Mesenchymal stem cell (in vitro differentiated cells and primary cell): ENCODE data around the gene PTGFRN.

ENCODE experiments used
- DNase-seq: peaks from one replicate; pipeline ENCODE4 v3.0.0-alpha.2; 2013
- H2AFZ ChIP-seq: one replicate; pipeline ENCODE4 v1.6.1; 2013; ENCODE audit warnings: low read depth, mild to moderate bottlenecking, control low read depth, inconsistent platforms, low read length, moderate library complexity
- H2AK5ac ChIP-seq: 2 replicates; pipeline ENCODE4 v1.6.1; 2013; ENCODE audit warnings: low read length, moderate library complexity, mild to moderate bottlenecking, inconsistent platforms; ENCODE audit not compliant: severe bottlenecking
- H2BK120ac ChIP-seq: one replicate; pipeline ENCODE4 v1.6.1; 2013; ENCODE audit warnings: low read depth, mild to moderate bottlenecking, inconsistent platforms, low read length, moderate library complexity
- H2BK12ac ChIP-seq, 2 experiments: one replicate each; pipeline ENCODE4 v1.6.1; 2013; ENCODE audit warnings: inconsistent platforms in 2 of 2, low read length in 2 of 2, mild to moderate bottlenecking in 2 of 2, moderate library complexity in 2 of 2, control low read depth in 1 of 2
- H2BK15ac ChIP-seq: one replicate; pipeline ENCODE4 v1.6.1; 2013; ENCODE audit warnings: mild to moderate bottlenecking, low read depth, inconsistent platforms; ENCODE audit not compliant: poor library complexity, severe bottlenecking
- H2BK5ac ChIP-seq: 2 replicates; pipeline ENCODE4 v1.6.1; 2013; ENCODE audit warnings: low read depth, mild to moderate bottlenecking, low read length, control low read depth, inconsistent platforms; ENCODE audit not compliant: poor library complexity, severe bottlenecking
- H3K14ac ChIP-seq, 2 experiments: one replicate each; pipeline ENCODE4 v1.6.1; 2013; ENCODE audit warnings: inconsistent platforms in 2 of 2, low read length in 2 of 2, control low read depth in 1 of 2, mild to moderate bottlenecking in 1 of 2, moderate library complexity in 1 of 2
- H3K18ac ChIP-seq, 2 experiments: one replicate each; pipeline ENCODE4 v1.6.1; 2013; ENCODE audit warnings: inconsistent platforms in 2 of 2, low read length in 2 of 2, control low read depth in 1 of 2, low read depth in 1 of 2, mild to moderate bottlenecking in 1 of 2
- H3K23ac ChIP-seq, 2 experiments: one replicate each; pipeline ENCODE4 v1.6.1; 2013; ENCODE audit warnings: inconsistent platforms in 2 of 2, low read length in 2 of 2, mild to moderate bottlenecking in 2 of 2, moderate library complexity in 2 of 2, control low read depth in 1 of 2
- H3K27ac ChIP-seq: 2 replicates; pipeline ENCODE4 v1.5.1; 2013; ENCODE audit warnings: mild to moderate bottlenecking, moderate library complexity, low read length, control low read depth, inconsistent platforms; ENCODE audit not compliant: poor library complexity, severe bottlenecking
- H3K27me3 ChIP-seq, 2 experiments: 2 replicates each; pipeline versions ENCODE4 v1.6.1 to v1.7.0; 2013; ENCODE audit warnings: low read length in 2 of 2, mild to moderate bottlenecking in 2 of 2, moderate library complexity in 2 of 2, control low read depth in 1 of 2, inconsistent platforms in 1 of 2; ENCODE audit not compliant: control insufficient read depth in 1 of 2, insufficient read depth in 1 of 2
- H3K36me3 ChIP-seq, 2 experiments: 2 replicates each; pipeline versions ENCODE4 v1.6.1 to v1.7.0; 2013; ENCODE audit warnings: low read length in 2 of 2, control low read depth in 1 of 2, inconsistent platforms in 1 of 2, low read depth in 1 of 2, mild to moderate bottlenecking in 1 of 2; ENCODE audit not compliant: insufficient read depth in 2 of 2, control insufficient read depth in 1 of 2
- H3K4ac ChIP-seq, 2 experiments: one replicate each; pipeline ENCODE4 v1.6.1; 2013; ENCODE audit warnings: inconsistent platforms in 2 of 2, low read length in 2 of 2, mild to moderate bottlenecking in 2 of 2, moderate library complexity in 2 of 2, control low read depth in 1 of 2, low read depth in 1 of 2
- H3K4me1 ChIP-seq: 2 replicates; pipeline ENCODE4 v1.6.1; 2013; ENCODE audit warnings: low read depth, low read length, control low read depth; ENCODE audit not compliant: control insufficient read depth, insufficient read depth
- H3K4me2 ChIP-seq: 2 replicates; pipeline ENCODE4 v1.6.1; 2013; ENCODE audit warnings: low read length, mild to moderate bottlenecking, inconsistent platforms; ENCODE audit not compliant: poor library complexity, severe bottlenecking
- H3K4me3 ChIP-seq, 2 experiments: 2 replicates each; pipeline versions ENCODE4 v1.5.1 to v1.7.0; 2013; ENCODE audit warnings: low read length in 2 of 2, mild to moderate bottlenecking in 2 of 2, control low read depth in 1 of 2, low read depth in 1 of 2; ENCODE audit not compliant: insufficient read depth in 1 of 2
- H3K79me1 ChIP-seq: replicated peaks from 2 replicates; pipeline ENCODE4 v1.6.1; 2013; ENCODE audit warnings: mild to moderate bottlenecking, control low read depth, low read length, inconsistent platforms; ENCODE audit not compliant: poor library complexity, severe bottlenecking
- H3K9ac ChIP-seq: 2 replicates; pipeline ENCODE4 v1.7.0; 2013; ENCODE audit warnings: mild to moderate bottlenecking, low read length, moderate library complexity
- H3K9me3 ChIP-seq: 2 replicates; pipeline ENCODE4 v1.7.0; 2013; ENCODE audit warnings: mild to moderate bottlenecking, low read length; ENCODE audit not compliant: control insufficient read depth
- H4K8ac ChIP-seq: one replicate; pipeline ENCODE4 v1.6.1; 2013; ENCODE audit warnings: inconsistent platforms, mild to moderate bottlenecking, low read length, moderate library complexity
- H4K91ac ChIP-seq: one replicate; pipeline ENCODE4 v1.6.1; 2013; ENCODE audit warnings: mild to moderate bottlenecking, low read length, inconsistent platforms
- WGBS: methylation state at CpG from one replicate; pipeline ENCODE4 v1.1.7; 2013; ENCODE audit warnings: mixed read lengths; 5-methylcytosine and 5-hydroxymethylcytosine counted together

PTGFRN gene

DNA sequence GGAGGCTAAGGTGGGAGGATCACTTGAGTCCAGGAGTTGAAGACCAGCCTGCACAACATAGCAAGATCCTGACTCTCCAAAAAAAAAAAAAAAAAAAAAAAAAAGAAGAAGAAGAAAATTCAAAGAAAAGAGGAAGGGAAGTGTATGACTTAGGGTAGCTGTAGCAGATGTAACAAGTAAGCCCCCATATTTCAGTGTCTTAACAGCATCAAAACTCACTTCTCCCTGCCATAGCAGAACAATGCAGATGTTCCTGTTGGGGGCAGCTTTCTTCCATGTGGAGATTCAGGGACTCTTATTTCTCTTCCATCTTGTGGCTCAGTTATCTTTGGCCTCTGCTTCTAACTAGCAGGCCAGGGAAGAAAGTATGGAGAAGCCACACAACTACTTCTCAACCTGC is 10.2 kb upstream of the PTGFRN start:
- Histone ChIP-seq H3K36me3 (no peaks in the 10 kb centered on the region), H2BK15ac (no peak overlapping the region), H2BK120ac (no peak overlapping the region), H3K4me1 (no peaks in the 10 kb centered on the region), H2AFZ (no peak overlapping the region), H2AK5ac (no peak overlapping the region), H3K4me2 (no peak overlapping the region), H3K14ac (no peak overlapping the region), H3K9ac (no peak overlapping the region), H3K27me3 (no peaks in the 10 kb centered on the region), H3K9me3 (peaks cover 10% of the 10 kb centered on the region), H3K23ac (no peak overlapping the region), H3K18ac (no peak overlapping the region), H3K4ac (no peak overlapping the region), H3K27ac (no peak overlapping the region), H3K79me1 (no peaks in the 10 kb centered on the region), H4K8ac (no peak overlapping the region), H3K4me3 (no peak overlapping the region), H2BK5ac (no peak overlapping the region), H2BK12ac (no peak overlapping the region), H4K91ac (no peak overlapping the region)
- no peak for DNase-seq

DNA sequence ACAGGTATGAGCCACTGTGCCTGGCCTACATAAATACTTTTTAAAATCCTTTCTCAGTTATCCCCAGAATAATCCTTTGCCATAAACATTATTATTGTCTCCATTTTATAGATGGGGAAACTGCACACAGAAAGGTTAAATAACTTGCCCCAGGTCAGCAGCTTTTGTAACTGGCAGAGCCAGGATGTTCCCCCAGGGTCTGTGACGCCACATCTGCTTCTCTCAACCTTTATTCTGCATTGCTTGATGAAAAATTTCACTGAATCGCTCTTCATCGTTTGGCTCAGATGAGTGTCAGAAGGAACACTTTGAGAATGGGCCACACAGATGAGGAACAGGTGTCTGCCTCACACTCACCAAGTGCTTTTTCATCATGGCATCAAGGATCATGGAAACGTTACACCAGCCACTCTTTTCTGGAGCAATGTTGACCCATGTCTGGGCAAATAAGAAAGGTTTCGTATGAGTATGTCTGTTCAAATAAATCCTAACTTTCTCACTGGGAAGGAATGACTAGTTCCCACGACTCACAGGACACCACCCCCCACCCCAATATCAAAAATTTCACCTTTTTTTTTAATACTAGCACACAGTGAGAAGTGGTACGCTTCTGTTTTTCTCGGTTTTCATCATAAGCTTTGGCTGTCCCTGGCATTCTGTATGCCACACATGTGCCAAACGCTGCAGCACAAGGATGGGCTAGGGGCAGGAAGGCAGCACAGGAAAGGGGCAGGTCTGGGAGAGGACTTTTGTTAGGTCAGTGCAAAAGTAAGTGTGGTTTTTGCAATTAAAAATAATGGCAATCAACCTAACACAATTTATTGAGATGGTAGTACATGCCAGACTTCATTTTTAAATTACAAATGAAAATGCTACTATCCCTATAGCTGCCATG is 9.0 kb upstream of the PTGFRN start:
- Histone ChIP-seq H3K4me2 (no peak overlapping the region), H3K4me3 (no peak overlapping the region), H4K8ac (no peak overlapping the region), H3K9me3 (no peaks in the 10 kb centered on the region), H4K91ac (no peak overlapping the region), H3K4me1 (no peaks in the 10 kb centered on the region), H2BK5ac (no peak overlapping the region), H3K36me3 (no peaks in the 10 kb centered on the region), H3K27ac (no peak overlapping the region), H3K23ac (no peak overlapping the region), H2BK120ac (no peak overlapping the region), H3K9ac (no peak overlapping the region), H2AK5ac (no peak overlapping the region), H3K4ac (no peak overlapping the region), H2AFZ (no peak overlapping the region), H2BK12ac (no peak overlapping the region), H3K27me3 (no peaks in the 10 kb centered on the region), H3K14ac (no peak overlapping the region), H3K79me1 (no peaks in the 10 kb centered on the region), H3K18ac (no peak overlapping the region), H2BK15ac (no peak overlapping the region)
- WGBS: 85% methylated on average over 9 of the region's 9 CpGs
- DNase-seq: no peak

DNA sequence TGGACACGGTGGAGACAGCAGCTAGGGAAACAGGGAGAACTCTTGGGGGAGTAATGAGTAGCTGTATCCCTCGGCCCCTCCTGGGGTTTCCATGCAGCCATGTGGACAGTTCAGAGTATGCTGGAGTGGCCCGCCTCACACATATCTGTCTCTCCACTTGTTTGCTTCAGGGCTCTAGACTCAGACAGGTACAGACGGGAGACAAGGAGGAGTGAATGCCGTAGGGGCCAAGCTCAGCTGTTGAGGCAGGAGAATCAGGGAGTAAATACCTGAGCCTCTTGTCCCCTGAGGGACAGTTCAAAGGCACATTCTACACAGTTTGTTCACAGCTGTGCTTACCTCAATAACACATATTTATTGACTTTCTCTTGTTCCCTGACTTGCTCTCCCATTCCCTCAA is 7.7 kb upstream of the PTGFRN start:
- no peak overlapping the region for H4K91ac ChIP-seq
- H3K9me3 ChIP-seq: no peaks in the 10 kb centered on the region
- H2BK120ac ChIP-seq: no peak overlapping the region
- no peaks in the 10 kb centered on the region for H3K4me1 ChIP-seq
- H2BK5ac ChIP-seq: no peak overlapping the region
- H3K4me3 ChIP-seq: no peak overlapping the region
- H4K8ac ChIP-seq: no peak overlapping the region
- H3K79me1 ChIP-seq: no peaks in the 10 kb centered on the region
- no peak overlapping the region for H3K4me2 ChIP-seq
- no peak overlapping the region for H2BK12ac ChIP-seq
- no peak overlapping the region for H3K4ac ChIP-seq
- no peaks in the 10 kb centered on the region for H3K36me3 ChIP-seq
- no peak overlapping the region for H2BK15ac ChIP-seq
- 92% methylated on average over 5 of the region's 5 CpGs for WGBS
- H3K14ac ChIP-seq: no peak overlapping the region
- no peaks in the 10 kb centered on the region for H3K27me3 ChIP-seq
- no peak for DNase-seq
- no peak overlapping the region for H3K23ac ChIP-seq
- no peak overlapping the region for H2AK5ac ChIP-seq
- no peak overlapping the region for H3K9ac ChIP-seq
- H3K27ac ChIP-seq: no peak overlapping the region
- no peak overlapping the region for H3K18ac ChIP-seq
- H2AFZ ChIP-seq: no peak overlapping the region

DNA sequence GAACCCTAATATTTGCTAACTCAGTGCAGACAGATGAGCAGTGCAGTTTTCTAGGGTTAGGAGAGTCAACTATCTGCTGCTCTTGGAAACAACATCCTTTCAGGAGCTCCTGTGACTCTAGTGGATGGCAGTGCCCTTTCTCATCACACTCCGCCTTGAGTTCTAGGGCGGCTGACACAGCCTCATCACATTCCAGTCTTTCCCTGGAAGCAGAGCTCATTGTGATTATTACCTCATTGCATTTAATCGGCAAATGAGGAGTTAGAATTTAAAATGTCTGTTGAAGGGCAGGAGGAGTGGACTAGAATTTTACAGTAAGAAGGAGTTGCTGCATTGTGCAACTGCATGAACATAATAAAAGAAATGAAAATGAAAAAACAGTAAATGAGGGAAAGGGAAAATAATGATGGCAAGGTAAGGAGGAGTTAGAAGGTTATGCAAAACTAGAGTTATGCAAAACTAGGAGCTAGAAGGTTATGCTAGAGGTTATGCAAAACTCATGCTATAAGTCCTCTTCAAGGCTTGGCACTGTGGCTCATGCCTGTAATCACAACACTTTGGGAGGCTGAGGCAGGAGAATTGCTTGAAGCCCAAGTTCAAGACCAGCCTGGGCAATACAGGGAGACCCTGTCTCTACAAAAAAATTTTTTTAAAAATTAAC is 6.9 kb upstream of the PTGFRN start:
- Histone ChIP-seq H3K4me2 (no peak overlapping the region), H3K4me1 (no peaks in the 10 kb centered on the region), H2AK5ac (no peak overlapping the region), H3K36me3 (no peaks in the 10 kb centered on the region), H3K18ac (no peak overlapping the region), H3K27me3 (no peaks in the 10 kb centered on the region), H2BK15ac (no peak overlapping the region), H3K23ac (no peak overlapping the region), H2BK120ac (no peak overlapping the region), H2BK5ac (no peak overlapping the region), H4K91ac (no peak overlapping the region), H4K8ac (no peak overlapping the region), H2BK12ac (no peak overlapping the region), H3K4me3 (no peak overlapping the region), H3K27ac (no peak overlapping the region), H3K4ac (no peak overlapping the region), H3K9ac (no peak overlapping the region), H3K79me1 (peaks cover under 1% of the 10 kb centered on the region), H3K14ac (no peak overlapping the region), H2AFZ (no peak overlapping the region), H3K9me3 (no peaks in the 10 kb centered on the region)
- no peak for DNase-seq
- over 99% methylated on average over 2 of the region's 3 CpGs for WGBS
